GM18873 (cell line): ENCODE results near the gene SDR42E1.

Experiments used
- ATAC-seq: cut with Tn5 transposase; IDR thresholded peaks from one replicate; pipeline ENCODE4 v1.9.1; 2021; ENCODE audit warnings: mild to moderate bottlenecking, moderate library complexity, moderate number of reproducible peaks; ENCODE audit not compliant: unreplicated experiment, low FRiP score

Gene SDR42E1

GRCh38 chr16:81942007-81942601, 69.2 kb downstream of the SDR42E1 start:
- no peak for ATAC-seq

GRCh38 chr16:81940781-81941560, 70.3 kb downstream of the SDR42E1 start:
- no peak for ATAC-seq

GRCh38 chr16:81939164-81940056, 71.9 kb downstream of the SDR42E1 start:
- no peak for ATAC-seq
